A549 (cell line): ENCODE measurements around the gene GLIS1.

ENCODE experiments used
- CEBPB ChIP-seq, 2 experiments: fragments of >200 bp in 1 of 2; sonication (Bioruptor Twin) in 1 of 2; formaldehyde crosslinking in 1 of 2; IDR thresholded peaks; 2 replicates each; pipeline ENCODE4 v1.6.1; 2012 to 2016
- CTCF ChIP-seq: fragments of >200 bp; sonication (Bioruptor Twin); formaldehyde crosslinking; IDR thresholded peaks from 3 replicates; pipeline ENCODE4 v1.5.1; 2016
- E2F6 ChIP-seq: IDR thresholded peaks from 2 replicates; pipeline ENCODE4 v1.6.1; 2012; ENCODE audit warnings: low read depth, borderline replicate concordance
- ELK1 ChIP-seq: fragments of 150-350 bp; IDR thresholded peaks from 2 replicates; pipeline ENCODE4 v1.6.1; 2014; ENCODE audit warnings: low read depth, mild to moderate bottlenecking, low read length
- HDAC2 ChIP-seq: fragments of 200-600 bp; sonication (generic); IDR thresholded peaks from 2 replicates; pipeline ENCODE4 v1.6.1; 2016
- HOXA7 ChIP-seq: fragments of 250-450 bp; sonication (Bioruptor Pico); IDR thresholded peaks from 2 replicates; pipeline ENCODE4 v1.5.0; 2020; ENCODE audit warnings: mild to moderate bottlenecking, moderate library complexity
- JUNB ChIP-seq: fragments of >200 bp; sonication (Bioruptor Twin); formaldehyde crosslinking; IDR thresholded peaks from 2 replicates; pipeline ENCODE4 v1.6.1; 2016
- MAX ChIP-seq: IDR thresholded peaks from 2 replicates; pipeline ENCODE4 v1.6.1; 2012
- MYC ChIP-seq: IDR thresholded peaks from 2 replicates; pipeline ENCODE4 v1.6.1; 2012; ENCODE audit warnings: mild to moderate bottlenecking, inconsistent platforms, low read length, improper control_type of control experiment, borderline replicate concordance
- POLR2A ChIP-seq: IDR thresholded peaks from 2 replicates; pipeline ENCODE4 v1.6.1; 2012; ENCODE audit warnings: mild to moderate bottlenecking, low read length
- RAD21 ChIP-seq, 2 experiments: fragments of >200 bp in 1 of 2; sonication (Bioruptor Twin) in 1 of 2; formaldehyde crosslinking in 1 of 2; IDR thresholded peaks in 1 of 2; conservative IDR thresholded peaks in 1 of 2; 2 replicates in 1 of 2; 3 replicates in 1 of 2; pipeline ENCODE4 v1.6.1; 2012 to 2018; ENCODE audit warnings: inconsistent platforms in 1 of 2
- REST ChIP-seq: fragments of 200-600 bp; sonication (generic); IDR thresholded peaks from 2 replicates; pipeline ENCODE4 v1.6.1; 2016; ENCODE audit warnings: antibody characterized with exemption, mild to moderate bottlenecking, moderate library complexity
- SREBF2 ChIP-seq: fragments of 450-650 bp; IDR thresholded peaks from 2 replicates; pipeline ENCODE4 v1.6.1; 2014; ENCODE audit warnings: mild to moderate bottlenecking, moderate library complexity
- USF2 ChIP-seq: fragments of 450-650 bp; IDR thresholded peaks from 2 replicates; pipeline ENCODE4 v1.6.1; 2014; ENCODE audit warnings: antibody characterized with exemption

GRCh38 chr1:53689223-53689622 lies 49.7 kb downstream of the GLIS1 start:
- no peak for TF ChIP-seq HDAC2
- TF ChIP-seq MAX = no peak
- TF ChIP-seq CTCF = no peak
- TF ChIP-seq POLR2A = no peak
- no peak for TF ChIP-seq SREBF2
- TF ChIP-seq HOXA7 (CRISPR knock-in tag) = no peak
- TF ChIP-seq ELK1 = no peak
- no peak for TF ChIP-seq REST
- no peak for TF ChIP-seq E2F6
- no peak for TF ChIP-seq RAD21 (conservative IDR thresholded peaks at IDR 0.05 in 1 of 2, IDR thresholded peaks at IDR 0.05 in 1 of 2)
- TF ChIP-seq JUNB = no peak
- no peak for TF ChIP-seq USF2
- TF ChIP-seq CEBPB (IDR thresholded peaks at IDR 0.05) = no peak
- no peak for TF ChIP-seq MYC
